HEK293 (cell line): ENCODE results near the gene ITGA11.

Experiments
- SP2 ChIP-seq: fragments of 450-650 bp; formaldehyde crosslinking; IDR thresholded peaks from 2 replicates; pipeline ENCODE4 v1.5.1; 2016; ENCODE audit warnings: missing biosample characterization, missing genetic modification characterization
- ZNF121 ChIP-seq: fragments of 450-650 bp; formaldehyde crosslinking; IDR thresholded peaks from 2 replicates; pipeline ENCODE4 v1.5.1; 2016; ENCODE audit warnings: missing biosample characterization, missing genetic modification characterization
- TF ChIP-seq, protein P1 (sequence below): fragments of 450-650 bp; formaldehyde crosslinking; IDR thresholded peaks from 2 replicates; pipeline ENCODE4 v1.5.1; 2017; ENCODE audit warnings: missing biosample characterization, missing genetic modification characterization
- TF ChIP-seq, protein P2 (sequence below): fragments of 450-650 bp; formaldehyde crosslinking; IDR thresholded peaks from 2 replicates; pipeline ENCODE4 v1.5.1; 2016; ENCODE audit warnings: missing biosample characterization, missing genetic modification characterization

DNA sequence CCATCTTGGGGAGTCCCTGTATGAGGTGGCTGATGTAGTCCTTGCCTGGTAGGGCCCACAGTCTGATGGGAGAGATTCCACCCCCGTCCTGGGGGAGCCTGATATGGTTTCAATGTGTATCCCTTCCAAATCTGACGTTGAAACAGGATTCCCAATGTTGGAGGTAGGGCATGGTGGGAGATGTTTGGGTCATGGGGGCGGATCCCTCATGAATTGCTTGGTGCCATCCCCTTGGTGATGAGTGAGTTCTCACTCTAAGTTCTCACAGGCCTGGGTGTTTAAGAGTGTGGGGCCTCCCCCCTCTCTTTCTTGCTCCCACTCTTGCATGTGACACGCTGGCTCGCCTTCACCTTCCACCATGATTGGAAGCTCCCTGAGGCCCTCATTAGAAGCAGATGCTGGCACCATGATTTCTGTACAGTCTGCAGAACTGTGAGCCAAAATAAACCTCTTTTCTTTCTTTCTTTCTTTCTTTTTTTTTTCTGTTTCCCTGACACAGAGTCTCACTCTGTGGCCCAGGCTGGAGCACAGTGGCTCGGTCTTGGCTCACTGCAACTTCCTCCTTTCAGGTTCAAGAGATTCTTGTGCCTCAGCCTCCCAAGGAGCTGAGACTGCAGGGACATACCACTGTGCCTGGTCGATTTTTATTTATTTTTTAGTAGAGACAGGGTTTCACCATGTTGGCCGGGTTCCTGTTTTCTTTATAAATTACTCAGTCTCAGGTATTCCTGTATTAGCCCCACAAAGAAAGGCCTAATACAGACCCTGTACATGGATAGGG, 28.6 kb downstream of the ITGA11 start:
- TF ChIP-seq ZNF121, result no peak
- TF ChIP-seq SP2 (tag by site-specific recombination), result no peak
- TF ChIP-seq, protein P1, sequence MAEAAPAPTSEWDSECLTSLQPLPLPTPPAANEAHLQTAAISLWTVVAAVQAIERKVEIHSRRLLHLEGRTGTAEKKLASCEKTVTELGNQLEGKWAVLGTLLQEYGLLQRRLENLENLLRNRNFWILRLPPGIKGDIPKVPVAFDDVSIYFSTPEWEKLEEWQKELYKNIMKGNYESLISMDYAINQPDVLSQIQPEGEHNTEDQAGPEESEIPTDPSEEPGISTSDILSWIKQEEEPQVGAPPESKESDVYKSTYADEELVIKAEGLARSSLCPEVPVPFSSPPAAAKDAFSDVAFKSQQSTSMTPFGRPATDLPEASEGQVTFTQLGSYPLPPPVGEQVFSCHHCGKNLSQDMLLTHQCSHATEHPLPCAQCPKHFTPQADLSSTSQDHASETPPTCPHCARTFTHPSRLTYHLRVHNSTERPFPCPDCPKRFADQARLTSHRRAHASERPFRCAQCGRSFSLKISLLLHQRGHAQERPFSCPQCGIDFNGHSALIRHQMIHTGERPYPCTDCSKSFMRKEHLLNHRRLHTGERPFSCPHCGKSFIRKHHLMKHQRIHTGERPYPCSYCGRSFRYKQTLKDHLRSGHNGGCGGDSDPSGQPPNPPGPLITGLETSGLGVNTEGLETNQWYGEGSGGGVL (tag by site-specific recombination), result no peak
- TF ChIP-seq, protein P2, sequence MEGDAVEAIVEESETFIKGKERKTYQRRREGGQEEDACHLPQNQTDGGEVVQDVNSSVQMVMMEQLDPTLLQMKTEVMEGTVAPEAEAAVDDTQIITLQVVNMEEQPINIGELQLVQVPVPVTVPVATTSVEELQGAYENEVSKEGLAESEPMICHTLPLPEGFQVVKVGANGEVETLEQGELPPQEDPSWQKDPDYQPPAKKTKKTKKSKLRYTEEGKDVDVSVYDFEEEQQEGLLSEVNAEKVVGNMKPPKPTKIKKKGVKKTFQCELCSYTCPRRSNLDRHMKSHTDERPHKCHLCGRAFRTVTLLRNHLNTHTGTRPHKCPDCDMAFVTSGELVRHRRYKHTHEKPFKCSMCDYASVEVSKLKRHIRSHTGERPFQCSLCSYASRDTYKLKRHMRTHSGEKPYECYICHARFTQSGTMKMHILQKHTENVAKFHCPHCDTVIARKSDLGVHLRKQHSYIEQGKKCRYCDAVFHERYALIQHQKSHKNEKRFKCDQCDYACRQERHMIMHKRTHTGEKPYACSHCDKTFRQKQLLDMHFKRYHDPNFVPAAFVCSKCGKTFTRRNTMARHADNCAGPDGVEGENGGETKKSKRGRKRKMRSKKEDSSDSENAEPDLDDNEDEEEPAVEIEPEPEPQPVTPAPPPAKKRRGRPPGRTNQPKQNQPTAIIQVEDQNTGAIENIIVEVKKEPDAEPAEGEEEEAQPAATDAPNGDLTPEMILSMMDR, result no peak
